Measurements from ENCODE around the gene FGD3.
"Not testable (repeated sequence)": the region's sequence is repeated elsewhere in the genome, so short reads cannot be mapped to it uniquely, and the experiment has no call there.

FGD3 gene

DNA sequence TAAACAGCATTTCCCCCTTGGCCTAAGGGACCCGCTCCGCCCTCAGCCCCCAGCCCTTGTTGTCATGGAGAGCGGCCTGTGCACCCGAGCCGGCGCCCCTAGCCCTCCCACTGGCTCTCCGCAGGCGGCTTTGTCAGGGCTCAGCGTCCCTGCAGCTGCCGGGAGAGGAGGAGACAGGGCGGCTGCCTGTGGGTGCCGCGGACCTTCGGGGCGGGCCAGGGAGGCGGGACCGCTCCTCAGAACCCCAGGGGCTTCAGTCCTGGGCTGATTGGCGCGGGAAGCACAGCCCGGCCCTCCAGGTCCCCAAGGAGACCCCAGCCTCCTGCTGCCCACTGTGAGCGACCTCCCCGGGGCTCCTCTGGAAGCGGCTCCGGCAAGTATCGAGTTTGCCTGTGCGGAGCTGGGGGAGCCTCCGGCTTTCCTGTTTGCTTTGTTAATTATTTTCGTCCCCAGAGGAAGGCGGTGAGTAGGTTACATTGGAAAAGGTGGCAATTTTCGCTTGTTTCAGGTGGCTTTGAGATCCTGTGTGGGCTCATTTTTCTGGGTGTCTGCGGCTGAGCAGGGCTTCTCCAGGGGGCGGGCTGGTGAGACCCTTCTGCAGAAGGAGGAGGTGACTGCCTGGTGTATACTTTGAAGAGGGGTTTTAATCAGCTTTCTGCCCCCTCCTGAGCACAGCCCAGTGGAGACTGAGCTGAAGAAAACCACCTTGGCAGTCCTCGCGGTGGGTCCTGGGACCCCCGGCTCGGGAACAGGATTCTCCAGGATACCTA lies at the start of gene FGD3:
Gene FGD3 (plus strand): TSS at position 256 of the 770 bp plus-strand sequence. CDS start 28,734 bp downstream, outside the sequence.
- DNase-seq = no peak

DNA sequence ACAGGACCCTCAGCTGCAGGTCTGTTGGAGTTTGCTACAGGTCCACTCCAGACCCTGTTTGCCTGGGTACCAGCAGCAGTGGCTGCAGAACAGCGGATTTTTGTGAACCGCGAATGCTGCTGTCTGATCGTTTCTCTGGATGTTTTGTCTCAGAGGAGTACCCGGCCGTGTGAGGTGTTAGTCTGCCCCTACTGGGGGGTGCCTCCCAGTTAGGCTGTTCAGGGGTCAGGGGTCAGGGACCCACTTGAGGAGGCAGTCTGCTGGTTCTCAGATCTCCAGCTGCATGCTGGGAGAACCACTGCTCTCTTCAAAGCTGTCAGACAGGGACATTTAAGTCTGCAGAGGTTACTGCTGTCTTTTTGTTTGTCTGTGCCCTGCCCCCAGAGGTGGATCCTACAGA lies 42.2 kb upstream of the FGD3 start:
- not testable (repeated sequence) for DNase-seq

- DNase-seq = no peak
These were observed 35.5 kb upstream of the FGD3 start for GRCh38 chr9:92911511-92912475.

DNA sequence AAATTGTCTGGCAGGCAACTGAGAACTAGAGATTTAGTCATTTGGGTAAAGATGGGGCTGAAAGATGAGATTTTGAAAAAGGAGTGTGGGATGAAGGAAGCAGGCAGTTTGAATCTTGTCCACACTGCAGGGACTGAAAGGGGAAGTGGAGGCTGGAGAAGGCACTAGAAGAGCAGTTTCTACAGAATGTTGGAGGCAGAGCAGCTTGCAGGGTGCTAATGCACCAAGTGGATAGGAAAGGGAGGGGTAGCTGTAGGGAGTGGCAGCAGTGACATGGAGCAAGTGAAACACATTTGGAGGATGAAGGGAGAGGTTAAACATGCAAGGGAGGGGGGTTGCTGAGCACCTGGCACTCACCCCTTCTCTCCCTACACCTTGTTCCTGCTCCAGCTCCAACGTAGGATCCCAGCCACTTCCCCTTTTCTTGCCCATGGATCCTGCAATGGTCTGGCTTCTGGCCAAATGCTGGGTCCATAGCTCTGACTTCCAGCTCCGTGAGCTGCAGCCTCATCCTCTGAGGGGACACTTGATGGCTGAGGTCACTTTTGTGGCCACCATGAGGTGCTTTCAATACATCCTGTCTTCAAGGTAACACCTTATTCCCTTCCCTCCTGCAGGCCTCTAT lies 30.0 kb upstream of the FGD3 start:
- no peak for DNase-seq

GRCh38 chr9:92920437-92920836 lies 26.9 kb upstream of the FGD3 start:
- no peak for DNase-seq

GRCh38 chr9:92931606-92932005 lies 15.7 kb upstream of the FGD3 start:
- DNase-seq = no peak

- no peak for DNase-seq
These were observed 13.0 kb upstream of the FGD3 start for GRCh38 chr9:92934321-92934720.

DNA sequence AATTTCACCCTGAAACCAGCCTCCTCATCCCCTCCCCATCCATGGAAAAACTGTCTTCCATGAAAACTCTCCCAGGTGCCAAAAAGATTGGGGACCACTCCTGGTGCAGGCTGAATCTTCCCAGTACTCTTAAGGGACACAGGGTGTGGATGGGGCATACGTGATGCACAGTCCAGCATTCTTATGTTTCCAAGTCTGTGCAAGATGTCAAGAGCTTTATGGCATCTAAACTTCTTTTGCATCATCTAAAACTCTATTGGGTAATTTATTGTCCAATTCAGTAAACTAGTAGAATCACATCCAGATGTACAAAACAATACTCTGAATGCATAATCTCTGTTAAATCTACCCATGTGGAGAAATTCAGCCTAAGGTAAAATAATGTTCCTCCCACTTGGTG lies 9.3 kb upstream of the FGD3 start:
- DNase-seq = no peak

GRCh38 chr9:92941861-92942260 lies 5.5 kb upstream of the FGD3 start:
- DNase-seq = no peak

- DNase-seq = no peak
These were observed 4.4 kb upstream of the FGD3 start for GRCh38 chr9:92942688-92943616.

DNA sequence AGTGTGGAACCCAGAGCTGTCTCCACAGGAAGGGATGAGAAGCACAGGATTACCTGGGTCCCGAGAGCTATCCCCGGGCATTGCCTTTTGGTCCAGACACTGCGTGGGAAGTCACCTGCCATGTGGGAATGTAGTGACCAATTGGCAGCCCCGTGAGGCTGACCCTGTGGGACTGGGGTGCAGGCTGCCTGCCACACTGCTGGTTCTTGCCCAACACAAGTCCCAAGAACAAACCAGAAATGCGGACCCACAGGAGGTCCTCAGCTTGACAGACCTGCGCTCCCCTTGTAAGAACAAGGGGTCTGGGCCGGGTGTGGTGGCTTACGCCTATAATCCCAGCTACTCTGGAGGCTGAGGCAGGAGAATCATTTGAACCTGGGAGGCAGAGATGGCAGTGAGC lies 2.4 kb upstream of the FGD3 start:
- no peak for DNase-seq

DNA sequence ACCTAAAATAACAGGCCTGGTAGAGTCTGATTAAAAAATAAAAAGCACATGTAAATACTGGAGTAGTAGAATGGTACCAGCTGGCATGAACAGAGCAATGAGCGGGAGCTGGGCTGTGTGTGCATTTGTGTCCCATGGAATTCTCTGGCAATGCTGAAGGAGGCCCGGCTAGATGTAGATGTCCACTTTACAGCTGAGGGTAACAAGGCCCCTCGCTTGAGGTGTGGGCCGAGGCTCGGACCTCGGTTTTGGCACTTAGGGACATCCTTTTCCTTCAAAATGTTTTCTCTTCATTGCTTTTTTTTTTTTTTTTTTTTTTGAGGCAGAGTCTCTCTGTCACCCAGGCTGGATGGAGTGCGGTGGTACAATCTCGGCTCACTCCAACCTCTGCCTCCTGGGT lies 1.5 kb upstream of the FGD3 start:
- DNase-seq = no peak

GRCh38 chr9:92948038-92948534 lies 763 bp downstream of the FGD3 start:
- DNase-seq = no peak

- no peak for DNase-seq
These were observed 1.3 kb downstream of the FGD3 start for GRCh38 chr9:92948632-92949031.

GRCh38 chr9:92949266-92949982 lies 2.1 kb downstream of the FGD3 start:
- DNase-seq = no peak

DNA sequence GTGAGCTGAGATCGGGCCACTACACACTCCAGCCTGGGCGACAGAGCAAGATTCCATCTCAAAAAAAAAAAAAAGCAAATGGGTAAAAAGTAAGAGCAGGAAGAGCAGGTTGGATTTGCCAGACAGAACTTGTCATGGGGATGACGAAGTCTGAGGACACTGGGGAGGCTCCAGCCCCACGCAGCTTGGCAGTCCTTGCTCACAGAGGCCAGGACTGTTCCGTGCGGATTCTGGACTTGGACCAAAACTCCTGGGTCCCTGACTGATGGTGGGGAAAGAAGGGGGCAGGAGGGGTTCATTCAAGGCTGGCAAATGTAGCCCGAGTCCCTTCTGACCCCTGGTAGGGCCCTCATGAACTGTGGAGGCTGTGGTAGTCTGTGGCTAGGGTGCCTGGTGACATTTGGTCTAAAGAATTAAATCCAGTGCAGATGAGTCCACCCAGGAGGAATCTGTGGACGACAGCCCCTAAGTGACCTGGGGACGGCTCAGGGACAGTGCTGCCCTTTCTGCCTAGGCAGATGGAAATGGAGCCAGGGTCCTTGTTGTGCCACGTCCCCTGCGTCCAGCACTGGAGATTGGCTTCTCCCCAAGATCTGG lies 3.1 kb downstream of the FGD3 start:
- no peak for DNase-seq

GRCh38 chr9:92952906-92953610 lies 5.7 kb downstream of the FGD3 start:
- no peak for DNase-seq

GRCh38 chr9:92954049-92954861 lies 6.9 kb downstream of the FGD3 start:
- no peak for DNase-seq

DNA sequence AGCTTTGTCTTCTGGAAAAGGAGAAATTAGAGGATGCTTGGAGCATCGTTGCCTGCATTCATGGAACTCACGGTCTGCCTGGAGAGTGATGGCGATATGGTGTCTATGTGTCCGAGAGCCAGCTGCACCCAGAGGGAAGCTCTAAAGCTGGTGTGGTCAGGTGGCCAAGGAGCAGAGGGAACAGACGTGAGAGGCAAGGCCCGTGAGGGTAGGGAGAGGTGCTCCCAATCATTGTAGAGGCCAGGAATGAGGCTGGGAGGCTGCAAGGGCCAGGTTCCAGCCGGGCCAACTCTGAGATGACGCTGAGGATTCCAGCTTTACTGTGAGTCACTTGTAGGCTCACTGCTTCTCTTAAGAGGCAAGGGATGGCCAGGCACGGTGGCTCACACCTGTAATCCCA lies 7.6 kb downstream of the FGD3 start:
- DNase-seq = no peak

Data from NCI-H446 treated with DMSO at 0.1 percent for 48 hours (cell line).